Parathyroid adenoma (tissue), 2 donors: ENCODE measurements around the gene PABPC1L2A.
"Not testable (repeated sequence)": the region's sequence is repeated elsewhere in the genome, so short reads cannot be mapped to it uniquely, and the experiment has no call there.

Experiments
- H2AFZ ChIP-seq: fragments of 300-600 bp; sonication (generic); one replicate; pipeline ENCODE4 v1.7.0; 2017; ENCODE audit warnings: antibody characterized with exemption, mild to moderate bottlenecking
- H3K27ac ChIP-seq: fragments of 300-600 bp; sonication (generic); one replicate; pipeline ENCODE4 v1.7.0; 2017
- H3K27me3 ChIP-seq: fragments of 300-600 bp; sonication (generic); one replicate; pipeline ENCODE4 v1.7.0; 2017; ENCODE audit warnings: low read length; ENCODE audit not compliant: control insufficient read depth, insufficient read depth
- H3K36me3 ChIP-seq: fragments of 300-600 bp; sonication (generic); one replicate; pipeline ENCODE4 v1.7.0; 2017; ENCODE audit warnings: low read length; ENCODE audit not compliant: control insufficient read depth, insufficient read depth
- H3K4me1 ChIP-seq: fragments of 300-600 bp; sonication (generic); one replicate; pipeline ENCODE4 v1.7.0; 2017; ENCODE audit warnings: control low read depth
- H3K4me2 ChIP-seq: fragments of 300-600 bp; sonication (generic); one replicate; pipeline ENCODE4 v1.7.0; 2017; ENCODE audit warnings: low read length
- H3K4me3 ChIP-seq: fragments of 300-600 bp; sonication (generic); one replicate; pipeline ENCODE4 v1.7.0; 2017; ENCODE audit warnings: low read depth, low read length
- H3K79me2 ChIP-seq: fragments of 300-600 bp; sonication (generic); one replicate; pipeline ENCODE4 v1.7.0; 2017; ENCODE audit warnings: control low read depth
- H3K9ac ChIP-seq: fragments of 300-600 bp; sonication (generic); one replicate; pipeline ENCODE4 v1.7.0; 2017; ENCODE audit warnings: mild to moderate bottlenecking
- H3K9me3 ChIP-seq: fragments of 300-600 bp; sonication (generic); one replicate; pipeline ENCODE4 v1.7.0; 2017; ENCODE audit warnings: low read length; ENCODE audit not compliant: control insufficient read depth
- TF ChIP-seq, protein P1 (sequence below): fragments of 300-600 bp; sonication (generic); IDR thresholded peaks from one replicate; pipeline ENCODE4 v1.7.0; 2017; ENCODE audit warnings: antibody characterized with exemption, mild to moderate bottlenecking
- donor health status: primary hyperparathyroidism.

Gene PABPC1L2A

DNA sequence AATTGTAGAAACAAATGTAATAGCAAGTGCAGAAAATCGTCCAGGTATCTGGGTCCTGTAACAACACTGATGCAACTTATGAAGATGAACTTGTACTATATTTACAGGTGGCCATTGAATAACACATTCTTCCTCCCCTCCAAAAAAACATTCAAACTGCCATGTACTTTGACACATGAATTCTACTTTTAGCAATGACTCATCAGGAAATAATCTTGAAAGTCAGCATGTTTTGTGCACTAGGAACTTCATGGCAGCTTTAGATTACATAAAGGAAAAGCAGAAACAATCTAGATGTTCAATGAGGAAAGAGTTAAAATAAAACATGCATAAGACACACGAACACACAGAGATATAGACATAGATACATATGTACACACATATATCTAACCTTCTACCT lies 2.5 kb downstream of the PABPC1L2A start:
- Histone ChIP-seq H3K4me2 (no peak overlapping the region), H3K27me3 (no peaks in the 10 kb centered on the region), H3K4me1 (no peaks in the 10 kb centered on the region), H3K9ac (no peak overlapping the region), H3K4me3 (no peak overlapping the region), H3K27ac (no peak overlapping the region), H2AFZ (no peak overlapping the region), H3K36me3 (no peaks in the 10 kb centered on the region), H3K9me3 (no peaks in the 10 kb centered on the region), H3K79me2 (no peaks in the 10 kb centered on the region)
- TF ChIP-seq, protein P1, sequence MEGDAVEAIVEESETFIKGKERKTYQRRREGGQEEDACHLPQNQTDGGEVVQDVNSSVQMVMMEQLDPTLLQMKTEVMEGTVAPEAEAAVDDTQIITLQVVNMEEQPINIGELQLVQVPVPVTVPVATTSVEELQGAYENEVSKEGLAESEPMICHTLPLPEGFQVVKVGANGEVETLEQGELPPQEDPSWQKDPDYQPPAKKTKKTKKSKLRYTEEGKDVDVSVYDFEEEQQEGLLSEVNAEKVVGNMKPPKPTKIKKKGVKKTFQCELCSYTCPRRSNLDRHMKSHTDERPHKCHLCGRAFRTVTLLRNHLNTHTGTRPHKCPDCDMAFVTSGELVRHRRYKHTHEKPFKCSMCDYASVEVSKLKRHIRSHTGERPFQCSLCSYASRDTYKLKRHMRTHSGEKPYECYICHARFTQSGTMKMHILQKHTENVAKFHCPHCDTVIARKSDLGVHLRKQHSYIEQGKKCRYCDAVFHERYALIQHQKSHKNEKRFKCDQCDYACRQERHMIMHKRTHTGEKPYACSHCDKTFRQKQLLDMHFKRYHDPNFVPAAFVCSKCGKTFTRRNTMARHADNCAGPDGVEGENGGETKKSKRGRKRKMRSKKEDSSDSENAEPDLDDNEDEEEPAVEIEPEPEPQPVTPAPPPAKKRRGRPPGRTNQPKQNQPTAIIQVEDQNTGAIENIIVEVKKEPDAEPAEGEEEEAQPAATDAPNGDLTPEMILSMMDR = no peak

DNA sequence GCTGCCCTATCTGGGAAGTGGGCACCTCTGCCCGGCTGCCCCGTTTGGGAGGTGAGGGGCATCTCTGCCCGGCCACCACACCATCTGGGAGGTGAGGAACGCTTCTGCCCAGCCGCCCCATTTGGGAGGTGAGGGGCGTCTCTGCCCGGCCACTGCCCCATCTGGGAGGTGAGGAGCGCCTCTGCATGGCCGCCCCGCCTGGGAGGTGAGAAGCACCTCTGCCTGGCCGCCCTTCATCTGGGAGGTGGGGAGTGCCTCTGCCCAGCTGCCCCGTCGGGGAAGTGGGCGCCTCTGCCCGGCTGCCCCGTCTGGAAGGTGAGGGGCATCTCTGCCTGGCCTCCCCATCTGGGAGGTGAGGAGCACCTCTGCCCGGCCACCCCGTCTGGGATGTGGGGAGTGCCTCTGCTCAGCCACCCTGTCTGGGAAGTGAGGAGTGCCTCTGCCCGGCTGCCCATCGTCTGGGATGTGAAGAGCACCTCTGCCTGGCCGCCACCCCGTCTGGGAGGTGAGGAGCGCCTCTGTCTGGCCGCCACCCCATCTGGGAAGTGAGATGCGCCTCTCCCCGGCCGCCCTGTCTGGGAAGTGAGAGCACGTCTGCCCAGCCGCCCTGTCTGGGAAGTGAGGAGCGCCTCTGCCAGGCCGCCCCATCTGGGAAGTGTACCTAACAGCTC lies 9.8 kb downstream of the PABPC1L2A start:
- no peaks in the 10 kb centered on the region for H3K9me3 ChIP-seq
- no peaks in the 10 kb centered on the region for H3K27me3 ChIP-seq
- H3K4me2 ChIP-seq = no peak overlapping the region
- TF ChIP-seq, protein P1 = no peak
- no peak overlapping the region for H3K27ac ChIP-seq
- no peak overlapping the region for H2AFZ ChIP-seq
- H3K36me3 ChIP-seq = no peaks in the 10 kb centered on the region
- no peak overlapping the region for H3K9ac ChIP-seq
- H3K4me1 ChIP-seq = no peaks in the 10 kb centered on the region
- H3K79me2 ChIP-seq = no peaks in the 10 kb centered on the region
- no peak overlapping the region for H3K4me3 ChIP-seq

DNA sequence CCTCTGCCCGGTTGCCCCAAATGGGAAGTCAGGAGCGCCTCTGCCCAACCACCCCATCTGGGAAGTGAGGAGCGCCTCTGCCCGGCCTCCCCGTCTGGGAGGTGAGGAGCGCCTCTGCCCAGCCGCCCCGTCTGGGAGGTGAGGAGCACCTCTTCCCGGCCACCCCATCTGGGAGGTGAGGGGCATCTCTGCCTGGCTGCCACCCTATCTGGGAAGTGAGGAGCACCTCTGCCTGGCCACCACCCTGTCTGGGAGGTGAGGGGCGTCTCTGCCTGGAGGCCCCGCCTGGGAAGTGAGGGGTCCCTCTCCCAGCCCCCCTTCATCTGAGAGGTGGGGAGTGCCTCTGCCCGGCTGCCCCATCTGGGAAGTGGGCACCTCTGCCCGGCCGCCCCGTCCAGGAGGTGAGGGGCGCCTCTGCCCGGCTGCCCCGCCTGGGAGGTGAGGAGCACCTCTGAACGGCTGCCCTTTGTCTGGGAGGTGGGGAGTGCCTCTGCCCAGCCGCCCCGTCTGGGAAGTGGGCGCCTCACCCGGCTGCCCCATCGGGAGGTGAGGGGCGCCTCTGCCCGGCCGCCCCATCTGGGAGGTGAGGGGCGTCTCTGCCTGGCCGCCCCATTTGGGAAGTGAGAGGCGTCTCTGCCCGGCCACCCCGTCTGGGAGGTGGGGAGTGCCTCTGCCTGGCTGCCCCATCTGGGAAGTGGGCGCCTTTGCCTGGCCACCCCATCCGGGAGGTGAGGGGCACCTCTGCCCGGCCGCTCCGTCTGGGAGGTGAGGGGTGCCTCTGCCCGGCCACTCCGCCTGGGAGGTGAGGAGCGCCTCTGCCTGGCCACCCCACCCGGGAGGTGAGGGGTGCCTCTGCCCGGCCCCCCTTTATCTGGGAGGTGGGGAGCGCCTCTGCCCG lies 10.6 kb downstream of the PABPC1L2A start:
- H3K4me1 ChIP-seq = no peaks in the 10 kb centered on the region
- H3K79me2 ChIP-seq = no peaks in the 10 kb centered on the region
- no peaks in the 10 kb centered on the region for H3K9me3 ChIP-seq
- H3K27ac ChIP-seq = no peak overlapping the region
- no peaks in the 10 kb centered on the region for H3K36me3 ChIP-seq
- H3K27me3 ChIP-seq = no peaks in the 10 kb centered on the region
- TF ChIP-seq, protein P1 = no peak
- no peak overlapping the region for H2AFZ ChIP-seq
- H3K4me2 ChIP-seq = no peak overlapping the region
- no peak overlapping the region for H3K4me3 ChIP-seq
- H3K9ac ChIP-seq = no peak overlapping the region

DNA sequence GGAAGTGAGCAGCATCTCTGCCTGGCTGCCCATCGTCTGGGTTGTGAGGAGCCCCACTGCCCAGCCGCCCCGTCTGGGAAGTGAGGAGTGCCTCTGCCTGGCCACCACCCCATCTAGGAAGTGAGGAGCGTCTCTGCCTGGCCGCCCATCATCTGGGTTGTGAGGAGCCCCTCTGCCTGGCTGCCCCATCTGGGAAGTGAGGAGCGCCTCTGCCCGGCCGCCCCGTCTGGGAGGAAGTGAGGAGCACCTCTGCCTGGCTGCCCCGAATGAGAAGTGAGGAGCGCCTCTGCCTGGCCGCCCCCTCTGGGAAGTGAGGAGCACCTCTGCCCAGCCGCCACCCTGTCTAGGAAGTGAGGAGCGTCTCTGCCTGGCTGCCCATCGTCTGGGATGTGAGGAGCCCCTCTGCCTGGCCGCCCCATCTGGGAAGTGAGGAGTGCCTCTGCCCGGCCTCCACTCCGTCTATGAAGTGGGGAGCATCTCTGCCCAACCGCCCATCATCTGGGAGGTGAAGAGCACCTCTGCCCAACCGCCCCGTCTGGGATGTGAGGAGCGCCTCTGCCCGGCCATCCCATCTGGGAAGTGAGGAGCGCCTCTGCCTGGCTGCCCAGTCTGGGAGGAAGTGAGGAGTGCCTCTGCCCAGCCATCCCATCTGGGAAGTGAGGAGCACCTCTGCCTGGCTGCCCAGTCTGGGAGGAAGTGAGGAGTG lies 11.4 kb downstream of the PABPC1L2A start:
- H3K9me3 ChIP-seq, H3K4me2 ChIP-seq, H3K9ac ChIP-seq, H3K27me3 ChIP-seq, H3K4me3 ChIP-seq, H3K4me1 ChIP-seq, H2AFZ ChIP-seq, H3K36me3 ChIP-seq, H3K79me2 ChIP-seq, H3K27ac ChIP-seq: not testable (repeated sequence)

DNA sequence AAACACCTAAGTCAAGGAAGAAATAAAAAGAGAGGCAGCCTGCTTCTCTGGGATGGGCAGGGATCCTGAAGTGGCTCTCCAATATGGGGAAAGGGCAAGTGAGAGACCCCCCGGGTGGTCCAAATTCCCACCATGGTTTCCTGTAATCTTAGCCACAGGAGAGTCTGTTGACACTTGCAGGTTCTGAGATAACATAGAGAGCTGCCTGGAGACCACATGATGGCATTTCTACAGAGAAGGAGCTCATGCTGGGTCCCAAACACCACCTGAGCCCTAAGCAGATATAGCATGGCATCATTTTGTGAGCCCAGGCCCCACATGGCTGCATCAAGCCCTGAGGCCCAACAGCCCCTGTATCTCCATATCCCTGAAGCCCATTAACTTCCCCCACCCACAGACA lies 50.4 kb downstream of the PABPC1L2A start:
- Histone ChIP-seq H3K4me3 (no peak overlapping the region), H3K79me2 (no peaks in the 10 kb centered on the region), H3K9me3 (no peaks in the 10 kb centered on the region), H3K36me3 (no peaks in the 10 kb centered on the region), H3K4me1 (no peaks in the 10 kb centered on the region), H3K9ac (no peak overlapping the region), H3K27ac (no peak overlapping the region), H2AFZ (no peak overlapping the region), H3K27me3 (no peaks in the 10 kb centered on the region), H3K4me2 (no peak overlapping the region)
- TF ChIP-seq, protein P1 = no peak
